Upper lobe of left lung (tissue), 4 donors: ENCODE results near the gene TCEA3.

Experiments used
- POLR2A ChIP-seq, 4 donors: fragments of 450-650 bp; IDR thresholded peaks; one replicate each; pipeline ENCODE4 v1.5.1; 2016 to 2017; ENCODE audit warnings: antibody characterized with exemption in 4 of 4, mild to moderate bottlenecking in 2 of 4
- TF ChIP-seq, protein P1 (sequence below), 6 experiments: fragments of 450-650 bp in 4 of 6; fragments of 200-600 bp in 2 of 6; sonication (generic) in 2 of 6; IDR thresholded peaks; one replicate each; pipeline ENCODE4 v1.5.1; 2016 to 2019; ENCODE audit warnings: antibody characterized with exemption in 6 of 6

DNA sequence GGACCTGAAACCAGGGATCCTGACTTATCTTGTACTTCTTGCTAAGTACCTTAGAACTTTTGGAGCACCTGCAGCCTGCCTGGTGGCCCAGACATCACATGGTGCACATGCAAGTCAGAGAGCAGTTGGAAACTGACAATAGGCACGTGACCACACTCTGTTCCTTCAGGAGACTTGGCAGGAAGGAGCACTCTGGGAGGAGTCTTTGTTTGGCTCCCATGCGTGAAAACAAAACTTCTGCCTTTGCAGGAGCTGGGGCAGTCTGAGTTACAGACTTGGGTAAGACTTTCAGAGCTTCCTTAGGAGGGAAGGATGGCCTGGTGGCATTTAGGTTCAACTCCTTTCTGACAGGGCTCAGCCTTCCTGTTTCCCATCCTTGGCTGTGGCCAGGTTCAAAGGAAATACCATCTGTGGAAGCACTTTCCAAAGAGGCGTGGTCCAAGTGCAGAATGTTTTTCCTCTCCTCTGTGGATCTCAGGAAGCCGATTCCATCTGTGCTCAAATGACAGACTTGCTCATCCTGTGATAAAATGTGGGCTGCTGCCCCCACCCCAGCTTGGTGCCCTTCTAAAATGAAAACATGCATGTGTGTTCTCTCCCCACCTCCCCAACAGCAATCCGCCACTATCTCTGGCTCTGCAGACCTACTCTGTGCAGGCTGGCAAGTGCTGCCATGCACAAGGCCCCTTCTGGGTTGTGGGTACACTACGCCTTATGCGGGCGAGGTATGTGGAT is 40.8 kb downstream of the TCEA3 start:
- TF ChIP-seq, protein P1, sequence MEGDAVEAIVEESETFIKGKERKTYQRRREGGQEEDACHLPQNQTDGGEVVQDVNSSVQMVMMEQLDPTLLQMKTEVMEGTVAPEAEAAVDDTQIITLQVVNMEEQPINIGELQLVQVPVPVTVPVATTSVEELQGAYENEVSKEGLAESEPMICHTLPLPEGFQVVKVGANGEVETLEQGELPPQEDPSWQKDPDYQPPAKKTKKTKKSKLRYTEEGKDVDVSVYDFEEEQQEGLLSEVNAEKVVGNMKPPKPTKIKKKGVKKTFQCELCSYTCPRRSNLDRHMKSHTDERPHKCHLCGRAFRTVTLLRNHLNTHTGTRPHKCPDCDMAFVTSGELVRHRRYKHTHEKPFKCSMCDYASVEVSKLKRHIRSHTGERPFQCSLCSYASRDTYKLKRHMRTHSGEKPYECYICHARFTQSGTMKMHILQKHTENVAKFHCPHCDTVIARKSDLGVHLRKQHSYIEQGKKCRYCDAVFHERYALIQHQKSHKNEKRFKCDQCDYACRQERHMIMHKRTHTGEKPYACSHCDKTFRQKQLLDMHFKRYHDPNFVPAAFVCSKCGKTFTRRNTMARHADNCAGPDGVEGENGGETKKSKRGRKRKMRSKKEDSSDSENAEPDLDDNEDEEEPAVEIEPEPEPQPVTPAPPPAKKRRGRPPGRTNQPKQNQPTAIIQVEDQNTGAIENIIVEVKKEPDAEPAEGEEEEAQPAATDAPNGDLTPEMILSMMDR (IDR thresholded peaks at IDR 0.05): no peak
- TF ChIP-seq POLR2A (IDR thresholded peaks at IDR 0.05): no peak
